AG04449 (cell line): ENCODE data around the gene MGLL.
A peak's percentile ranks its signal among the peaks of the same experiment; 100 is the strongest.

Experiments used
- CTCF ChIA-PET: fragments of 350-600 bp; formaldehyde crosslinking; extraction: SDS; loops from one replicate; lab custom pipeline; 2021; ENCODE audit warnings: antibody characterized with exemption; lab: Yijun Ruan, JAX
- POLR2A ChIA-PET: fragments of 400-600, 350-600 bp; formaldehyde crosslinking; extraction: SDS; loops from one replicate; lab custom pipeline; 2020; ENCODE audit warnings: antibody characterized with exemption, inconsistent platforms; lab: Yijun Ruan, JAX
- DNase-seq: peaks from one replicate; pipeline ENCODE4 v3.0.0-alpha.2; 2010; ENCODE audit warnings: low read depth, low spot score
- H3K4me3 ChIP-seq: 2 replicates; pipeline ENCODE4 v1.5.1; 2011; ENCODE audit warnings: low read depth, mild to moderate bottlenecking, control low read depth, low read length
- CTCF ChIP-seq: IDR thresholded peaks from one replicate; pipeline ENCODE4 v1.5.1; 2011; ENCODE audit warnings: mild to moderate bottlenecking, moderate library complexity, low read length, control low read depth, inconsistent platforms; ENCODE audit not compliant: insufficient read depth; ENCODE audit errors: missing control alignments

The MGLL gene

GRCh38 chr3:127747751-127748521, 74.4 kb downstream of the MGLL start:
- POLR2A ChIA-PET, result interaction anchor here (0.6 to 2.2 kb wide), 5 partner anchors 12 to 896 kb away, joined by 3 to 8 read pairs (median 3); partner anchors contain the start of gene MGLL
- TF ChIP-seq CTCF, result no peak
- H3K4me3 ChIP-seq, result no peak overlapping the region
- CTCF ChIA-PET, result interaction anchor here (0.9 to 3.0 kb wide), 5 partner anchors 11 to 51 kb away, joined by 3 to 12 read pairs (median 3); no protein-coding TSS in a partner anchor
- DNase-seq, result peak; percentile 86

- H3K4me3 ChIP-seq, result no peak overlapping the region
- ChIA-PET CTCF (interaction anchor here (1.3 to 3.0 kb wide), 5 partner anchors 11 to 95 kb away, joined by 3 to 12 read pairs (median 4); no protein-coding TSS in a partner anchor), POLR2A (interaction anchor here (2.2 kb wide), 1 partner anchor 11 kb away, joined by 8 read pairs; no protein-coding TSS in a partner anchor)
- DNase-seq, result no peak
- TF ChIP-seq CTCF, result no peak
These were observed 75.2 kb downstream of the MGLL start for GRCh38 chr3:127747066-127747465.

GRCh38 chr3:127746400-127747057, 75.8 kb downstream of the MGLL start:
- ChIA-PET POLR2A (no interaction called here), CTCF (interaction anchor here (1.3 to 3.0 kb wide), 5 partner anchors 11 to 94 kb away, joined by 3 to 12 read pairs (median 4); no protein-coding TSS in a partner anchor)
- no peak for TF ChIP-seq CTCF
- no peak overlapping the region for H3K4me3 ChIP-seq
- DNase-seq, result no peak

GRCh38 chr3:127745656-127746399, 76.5 kb downstream of the MGLL start:
- CTCF ChIA-PET, result interaction anchor here (1.3 to 3.0 kb wide), 4 partner anchors 10 to 94 kb away, joined by 4 to 12 read pairs (median 5); no protein-coding TSS in a partner anchor
- POLR2A ChIA-PET, result no interaction called here
- no peak for DNase-seq
- no peak overlapping the region for H3K4me3 ChIP-seq
- no peak for TF ChIP-seq CTCF

GRCh38 chr3:127744875-127745274, 77.4 kb downstream of the MGLL start:
- no peak overlapping the region for H3K4me3 ChIP-seq
- ChIA-PET CTCF (no interaction called here), POLR2A (no interaction called here)
- no peak for TF ChIP-seq CTCF
- no peak for DNase-seq
